SU-DHL-6 (cell line): ENCODE results near the gene BANF1.

ENCODE experiments used
- H2AFZ ChIP-seq: fragments of 200-600 bp; sonication (generic); 2 replicates; pipeline ENCODE4 v1.6.1; 2014; ENCODE audit warnings: low read depth, mild to moderate bottlenecking, moderate library complexity, mixed read lengths, antibody characterized with exemption, low read length; ENCODE audit not compliant: severe bottlenecking
- H3F3A ChIP-seq: fragments of 200-600 bp; shearing (Covaris generic); 2 replicates; pipeline ENCODE4 v1.6.0; 2016; ENCODE audit warnings: antibody characterized with exemption, mild to moderate bottlenecking; ENCODE audit not compliant: insufficient read depth
- H3K27ac ChIP-seq: fragments of 200-600 bp; sonication (generic); 2 replicates; pipeline ENCODE4 v1.5.1; 2016; ENCODE audit warnings: low read depth, mild to moderate bottlenecking, low read length, moderate library complexity, mixed read lengths
- H3K27me3 ChIP-seq: fragments of 200-600 bp; sonication (generic), shearing (Covaris generic); 2 replicates; pipeline ENCODE4 v1.6.0; 2014; ENCODE audit warnings: mild to moderate bottlenecking, low read length
- H3K36me3 ChIP-seq: fragments of 200-600 bp; sonication (generic); 2 replicates; pipeline ENCODE4 v1.6.1; 2014; ENCODE audit warnings: mild to moderate bottlenecking, low read length, mixed read lengths
- H3K4me2 ChIP-seq: fragments of 300-600, 200-600 bp; shearing (Covaris generic), sonication (generic); 2 replicates; pipeline ENCODE4 v1.6.0; 2014; ENCODE audit warnings: low read length, low read depth, mild to moderate bottlenecking; ENCODE audit not compliant: poor library complexity, severe bottlenecking
- H3K4me3 ChIP-seq: fragments of 200-600 bp; sonication (generic); 2 replicates; pipeline ENCODE4 v1.5.1; 2014; ENCODE audit warnings: antibody characterized with exemption, low read length, mild to moderate bottlenecking, mixed read lengths; ENCODE audit not compliant: insufficient read depth, poor library complexity, severe bottlenecking
- H3K79me2 ChIP-seq: fragments of 200-600 bp; sonication (generic); 2 replicates; pipeline ENCODE4 v1.6.1; 2014; ENCODE audit warnings: mild to moderate bottlenecking, low read length, moderate library complexity; ENCODE audit not compliant: insufficient read depth
- H3K9ac ChIP-seq: fragments of 200-600 bp; sonication (generic); 2 replicates; pipeline ENCODE4 v1.7.0; 2014; ENCODE audit warnings: mild to moderate bottlenecking, low read length
- H3K9me2 ChIP-seq: fragments of 200-600 bp; sonication (generic); replicated peaks from 2 replicates; pipeline ENCODE4 v1.6.1; 2014; ENCODE audit warnings: low read length; ENCODE audit not compliant: insufficient read depth
- H3K9me3 ChIP-seq: fragments of 200-600 bp; sonication (generic); 2 replicates; pipeline ENCODE4 v1.6.1; 2014; ENCODE audit warnings: low read length, mixed read lengths; ENCODE audit not compliant: insufficient read depth
- H4K20me1 ChIP-seq: fragments of 200-600 bp; sonication (generic); 2 replicates; pipeline ENCODE4 v1.6.1; 2014; ENCODE audit warnings: low read depth, mild to moderate bottlenecking, antibody characterized with exemption, low read length, moderate library complexity, mixed read lengths
- EZH2phosphoT487 ChIP-seq: fragments of 200-600 bp; sonication (generic), shearing (Covaris generic); conservative IDR thresholded peaks from 2 replicates; pipeline ENCODE4 v1.6.1; 2018; ENCODE audit warnings: mild to moderate bottlenecking, antibody characterized with exemption, low read length, moderate library complexity, mixed read lengths
- TF ChIP-seq, protein P1 (sequence below): fragments of 200-600 bp; sonication (generic); IDR thresholded peaks from one replicate; pipeline ENCODE4 v1.5.1; 2017; ENCODE audit warnings: antibody characterized with exemption, mild to moderate bottlenecking, low read length, moderate library complexity; ENCODE audit not compliant: insufficient read depth, poor library complexity, severe bottlenecking

BANF1 gene

GRCh38 chr11:66012946-66013761 is 10.9 kb downstream of the BANF1 start:
- Histone ChIP-seq H3K4me2 (no peak overlapping the region), H3K36me3 (no peaks in the 10 kb centered on the region), H3K27me3 (no peaks in the 10 kb centered on the region), H4K20me1 (no peaks in the 10 kb centered on the region), H3K9ac (no peak overlapping the region), H3K79me2 (no peaks in the 10 kb centered on the region), H2AFZ (no peak overlapping the region), H3K27ac (no peak overlapping the region), H3K9me2 (no peaks in the 10 kb centered on the region), H3F3A (no peaks in the 10 kb centered on the region), H3K4me3 (no peak overlapping the region), H3K9me3 (no peaks in the 10 kb centered on the region)
- TF ChIP-seq, protein P1, sequence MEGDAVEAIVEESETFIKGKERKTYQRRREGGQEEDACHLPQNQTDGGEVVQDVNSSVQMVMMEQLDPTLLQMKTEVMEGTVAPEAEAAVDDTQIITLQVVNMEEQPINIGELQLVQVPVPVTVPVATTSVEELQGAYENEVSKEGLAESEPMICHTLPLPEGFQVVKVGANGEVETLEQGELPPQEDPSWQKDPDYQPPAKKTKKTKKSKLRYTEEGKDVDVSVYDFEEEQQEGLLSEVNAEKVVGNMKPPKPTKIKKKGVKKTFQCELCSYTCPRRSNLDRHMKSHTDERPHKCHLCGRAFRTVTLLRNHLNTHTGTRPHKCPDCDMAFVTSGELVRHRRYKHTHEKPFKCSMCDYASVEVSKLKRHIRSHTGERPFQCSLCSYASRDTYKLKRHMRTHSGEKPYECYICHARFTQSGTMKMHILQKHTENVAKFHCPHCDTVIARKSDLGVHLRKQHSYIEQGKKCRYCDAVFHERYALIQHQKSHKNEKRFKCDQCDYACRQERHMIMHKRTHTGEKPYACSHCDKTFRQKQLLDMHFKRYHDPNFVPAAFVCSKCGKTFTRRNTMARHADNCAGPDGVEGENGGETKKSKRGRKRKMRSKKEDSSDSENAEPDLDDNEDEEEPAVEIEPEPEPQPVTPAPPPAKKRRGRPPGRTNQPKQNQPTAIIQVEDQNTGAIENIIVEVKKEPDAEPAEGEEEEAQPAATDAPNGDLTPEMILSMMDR, result no peak
- no peak for TF ChIP-seq EZH2phosphoT487

DNA sequence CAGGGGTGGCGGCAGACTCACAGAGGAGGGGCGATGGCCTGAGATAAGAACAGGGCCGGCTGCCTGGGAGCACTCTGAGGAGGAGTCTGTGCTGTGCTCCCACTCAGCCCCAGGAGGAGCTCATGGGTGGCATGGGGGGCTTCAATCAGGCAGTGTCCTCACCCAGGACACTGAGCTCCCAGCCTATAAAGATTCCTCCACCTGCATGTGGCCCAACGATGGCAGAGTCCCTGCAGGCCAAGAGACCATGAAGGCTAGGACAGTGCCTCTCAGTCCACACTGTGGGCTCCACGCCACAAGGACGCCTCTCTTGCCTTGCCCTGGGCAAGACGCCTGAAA is 11.4 kb downstream of the BANF1 start:
- Histone ChIP-seq H3K4me3 (no peak overlapping the region), H3F3A (no peaks in the 10 kb centered on the region), H4K20me1 (no peaks in the 10 kb centered on the region), H3K4me2 (no peak overlapping the region), H3K9ac (no peak overlapping the region), H3K27me3 (no peaks in the 10 kb centered on the region), H3K79me2 (no peaks in the 10 kb centered on the region), H3K36me3 (no peaks in the 10 kb centered on the region), H3K9me2 (no peaks in the 10 kb centered on the region), H3K27ac (no peak overlapping the region), H3K9me3 (no peaks in the 10 kb centered on the region), H2AFZ (no peak overlapping the region)
- TF ChIP-seq, protein P1, result no peak
- no peak for TF ChIP-seq EZH2phosphoT487

GRCh38 chr11:66014804-66015453 is 12.6 kb downstream of the BANF1 start:
- Histone ChIP-seq H3K79me2 (no peaks in the 10 kb centered on the region), H3K36me3 (no peaks in the 10 kb centered on the region), H3K9me3 (no peaks in the 10 kb centered on the region), H3K9me2 (no peaks in the 10 kb centered on the region), H3F3A (no peaks in the 10 kb centered on the region), H2AFZ (no peak overlapping the region), H3K9ac (no peak overlapping the region), H3K4me2 (no peak overlapping the region), H3K27ac (no peak overlapping the region), H3K4me3 (no peak overlapping the region), H3K27me3 (no peaks in the 10 kb centered on the region), H4K20me1 (no peaks in the 10 kb centered on the region)
- no peak for TF ChIP-seq EZH2phosphoT487
- TF ChIP-seq, protein P1, result no peak
